OCI-M2 (cell line): ENCODE measurements around the gene TNFRSF25.

ENCODE experiments used
- DNase-seq: peaks from one replicate; lab custom pipeline; 2025; ENCODE audit not compliant: unreplicated experiment; lab: John Stamatoyannopoulos, UW

The TNFRSF25 gene

GRCh38 chr1:6419804-6420453 is 46.0 kb downstream of the TNFRSF25 start, which contains the start of gene HES2:
Gene HES2, minus strand, starts transcription at chr1:6419919. Its CDS starts 99 bp downstream, at chr1:6419820.
- no peak for DNase-seq

- DNase-seq = no peak
These were observed 46.6 kb downstream of the TNFRSF25 start for GRCh38 chr1:6419397-6419803.

- DNase-seq = no peak
These were observed 47.1 kb downstream of the TNFRSF25 start for GRCh38 chr1:6418668-6419396.

- no peak for DNase-seq
These were observed 47.9 kb downstream of the TNFRSF25 start for GRCh38 chr1:6417961-6418667.

- DNase-seq = no peak
These were observed 49.1 kb downstream of the TNFRSF25 start for GRCh38 chr1:6416906-6417305.

GRCh38 chr1:6416295-6416656 is 49.7 kb downstream of the TNFRSF25 start:
- DNase-seq = no peak

- no peak for DNase-seq
These were observed 50.9 kb downstream of the TNFRSF25 start for GRCh38 chr1:6414881-6415626.

GRCh38 chr1:6414443-6414844 is 51.5 kb downstream of the TNFRSF25 start:
- DNase-seq = no peak

GRCh38 chr1:6412896-6413295 is 53.1 kb downstream of the TNFRSF25 start:
- DNase-seq = no peak
